Measurements from ENCODE around the gene ANOS1.

DNA sequence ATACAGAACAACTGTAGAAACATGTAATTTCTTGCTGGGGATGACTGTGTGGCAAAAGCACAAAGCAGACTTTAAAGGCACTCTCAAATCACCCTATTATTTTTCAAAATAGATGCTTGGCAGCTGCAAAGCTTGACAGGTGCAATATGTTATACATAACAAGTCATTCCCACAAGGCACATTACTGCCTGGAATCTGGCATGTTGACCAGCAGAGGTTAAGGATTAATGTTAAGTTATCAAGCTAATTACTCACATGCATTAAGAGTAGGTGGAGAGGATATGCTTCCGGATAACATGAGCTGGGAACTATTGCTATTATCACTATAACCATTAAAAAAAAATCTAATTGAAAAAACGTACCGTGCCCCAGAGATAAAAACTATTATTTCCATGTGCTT is 17.8 kb downstream of the ANOS1 start:
- TF ChIP-seq, protein P1, sequence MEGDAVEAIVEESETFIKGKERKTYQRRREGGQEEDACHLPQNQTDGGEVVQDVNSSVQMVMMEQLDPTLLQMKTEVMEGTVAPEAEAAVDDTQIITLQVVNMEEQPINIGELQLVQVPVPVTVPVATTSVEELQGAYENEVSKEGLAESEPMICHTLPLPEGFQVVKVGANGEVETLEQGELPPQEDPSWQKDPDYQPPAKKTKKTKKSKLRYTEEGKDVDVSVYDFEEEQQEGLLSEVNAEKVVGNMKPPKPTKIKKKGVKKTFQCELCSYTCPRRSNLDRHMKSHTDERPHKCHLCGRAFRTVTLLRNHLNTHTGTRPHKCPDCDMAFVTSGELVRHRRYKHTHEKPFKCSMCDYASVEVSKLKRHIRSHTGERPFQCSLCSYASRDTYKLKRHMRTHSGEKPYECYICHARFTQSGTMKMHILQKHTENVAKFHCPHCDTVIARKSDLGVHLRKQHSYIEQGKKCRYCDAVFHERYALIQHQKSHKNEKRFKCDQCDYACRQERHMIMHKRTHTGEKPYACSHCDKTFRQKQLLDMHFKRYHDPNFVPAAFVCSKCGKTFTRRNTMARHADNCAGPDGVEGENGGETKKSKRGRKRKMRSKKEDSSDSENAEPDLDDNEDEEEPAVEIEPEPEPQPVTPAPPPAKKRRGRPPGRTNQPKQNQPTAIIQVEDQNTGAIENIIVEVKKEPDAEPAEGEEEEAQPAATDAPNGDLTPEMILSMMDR (IDR thresholded peaks at IDR 0.05 in 4 of 5, conservative IDR thresholded peaks at IDR 0.05 in 1 of 5), result no peak
- TF ChIP-seq POLR2A (IDR thresholded peaks at IDR 0.05), result no peak
